ENCODE data around the gene TBCK. TPM values are rescaled to one million over a fixed set of nuclear protein-coding genes. Genes with fewer than 3 reads are reported as not detected.

The TBCK gene
- total and polyA plus RNA-seq, 2 experiments from 2014 or later = 13.9 to 28.9 TPM

GRCh38 chr4:106022454-106022853 lies 293.6 kb downstream of the TBCK start:
- Mint-ChIP-seq H3K4me3 (no peak overlapping the region), H3K9me3 (peaks cover 2% of the 10 kb centered on the region; the same call in 1 of the 3 replicates), H3K27me3 (ENCODE audit: insufficient read depth, low read depth, poor library complexity) (no peaks in the 10 kb centered on the region), H3K36me3 (ENCODE audit: low read depth) (0 out of 3 replicates have a peak, but pooled peaks cover 2% of the 10 kb centered on the region), H3K4me1 (no peaks in the 10 kb centered on the region), H3K27ac (no peak overlapping the region)
- DNase-seq (ENCODE audit: low spot score) = no peak
- no peak overlapping the region for H3K4me3 ChIP-seq
- no peaks in the 10 kb centered on the region for H3K79me2 ChIP-seq (replicated peaks; ENCODE audit: insufficient read depth)
- no peaks in the 10 kb centered on the region for H4K20me1 ChIP-seq (replicated peaks; ENCODE audit: insufficient read depth)
- H3K36me3 ChIP-seq (ENCODE audit: insufficient read depth) = no peaks in the 10 kb centered on the region; the same call in 1 of the 2 replicates
- H3F3A ChIP-seq (replicated peaks; ENCODE audit: low read depth) = no peaks in the 10 kb centered on the region
- TF ChIP-seq ZNF114 (CRISPR knock-in tag; IDR thresholded peaks at IDR 0.05) = no peak
- no peak for TF ChIP-seq EZH2 (IDR thresholded peaks at IDR 0.05; ENCODE audit: low read depth, unreplicated experiment)
- TF ChIP-seq ZNF331 (CRISPR knock-in tag; IDR thresholded peaks at IDR 0.05; ENCODE audit: low read depth) = no peak
- no peak for TF ChIP-seq NANOG (IDR thresholded peaks at IDR 0.05; ENCODE audit: borderline replicate concordance)
- TF ChIP-seq STAT1 (IDR thresholded peaks at IDR 0.05; ENCODE audit: unreplicated experiment) = no peak
- no peak for TF ChIP-seq CREB1 (CRISPR knock-in tag; IDR thresholded peaks at IDR 0.05; ENCODE audit: low read depth)
- TF ChIP-seq JUNB (IDR thresholded peaks at IDR 0.05; ENCODE audit: unreplicated experiment) = no peak
- no peaks in the 10 kb centered on the region for H3K27me3 ChIP-seq (ENCODE audit: insufficient read depth)
- H3K9me2 ChIP-seq (ENCODE audit: insufficient read depth) = 0 out of 2 replicates have a peak, but pooled peaks cover 6% of the 10 kb centered on the region
- ATAC-seq = no peak
- no peaks in the 10 kb centered on the region for H3K4me1 ChIP-seq (ENCODE audit: insufficient read depth)
- H2AFZ ChIP-seq = no peak overlapping the region
- H3K27ac ChIP-seq (ENCODE audit: low read depth) = no peak overlapping the region
- no peak overlapping the region for H3K4me2 ChIP-seq

GRCh38 chr4:106021737-106022410 lies 294.1 kb downstream of the TBCK start:
- Mint-ChIP-seq H3K27ac (peak overlapping the region; percentile 22; the same call in 1 of the 2 replicates), H3K4me3 (no peak overlapping the region), H3K36me3 (ENCODE audit: low read depth) (no peaks in the 10 kb centered on the region), H3K4me1 (no peaks in the 10 kb centered on the region), H3K9me3 (no peaks in the 10 kb centered on the region; the same call in 2 of the 3 replicates), H3K27me3 (ENCODE audit: insufficient read depth, low read depth, poor library complexity) (no peaks in the 10 kb centered on the region)
- ATAC-seq (no peak), DNase-seq (ENCODE audit: low spot score) (no peak)
- no peaks in the 10 kb centered on the region for H4K20me1 ChIP-seq (replicated peaks; ENCODE audit: insufficient read depth)
- no peaks in the 10 kb centered on the region; the same call in 1 of the 2 replicates for H3K36me3 ChIP-seq (ENCODE audit: insufficient read depth)
- H3K4me3 ChIP-seq = no peak overlapping the region
- H3K4me2 ChIP-seq = no peak overlapping the region
- no peaks in the 10 kb centered on the region for H3F3A ChIP-seq (replicated peaks; ENCODE audit: low read depth)
- no peaks in the 10 kb centered on the region for H3K27me3 ChIP-seq (ENCODE audit: insufficient read depth)
- 0 out of 2 replicates have a peak, but pooled peaks cover 6% of the 10 kb centered on the region for H3K9me2 ChIP-seq (ENCODE audit: insufficient read depth)
- no peak overlapping the region for H3K27ac ChIP-seq (ENCODE audit: low read depth)
- H3K4me1 ChIP-seq (ENCODE audit: insufficient read depth) = no peaks in the 10 kb centered on the region
- H3K79me2 ChIP-seq (replicated peaks; ENCODE audit: insufficient read depth) = no peaks in the 10 kb centered on the region
- H2AFZ ChIP-seq = no peak overlapping the region
- TF ChIP-seq ZNF462 (CRISPR knock-in tag; IDR thresholded peaks at IDR 0.05) (no peak), CTCF (conservative IDR thresholded peaks at IDR 0.05; ENCODE audit: low read depth in 2 of 2) (no peak), STAT1 (IDR thresholded peaks at IDR 0.05; ENCODE audit: unreplicated experiment) (no peak), EZH2 (IDR thresholded peaks at IDR 0.05; ENCODE audit: low read depth, unreplicated experiment) (no peak)

Measured in GM23338 (cell line).